Central memory CD8-positive, alpha-beta T cell (primary cell): ENCODE data around the gene HAUS6.
"Not testable (repeated sequence)": the region's sequence is repeated elsewhere in the genome, so short reads cannot be mapped to it uniquely, and the experiment has no call there.

Experiments used
- ATAC-seq: fragments of 150-1000 bp; cut with Tn5 transposase; replicated peaks from 2 replicates; pipeline ENCODE4 v1.10.0; 2022; ENCODE audit warnings: mild to moderate bottlenecking, moderate FRiP score, moderate number of reproducible peaks; ENCODE audit not compliant: poor library complexity, severe bottlenecking; ENCODE audit errors: extremely low read depth
- DNase-seq, 2 donors: peaks; one replicate each; pipeline ENCODE4 v3.0.0; 2021; ENCODE audit warnings: low spot score in 2 of 2
- H3K27ac Mint-ChIP-seq: one replicate; pipeline ENCODE4 v1.8.0; 2022; ENCODE audit warnings: low read depth, mild to moderate bottlenecking, moderate library complexity, mixed read lengths
- H3K27me3 Mint-ChIP-seq: one replicate; pipeline ENCODE4 v1.8.0; 2022; ENCODE audit warnings: mixed read lengths
- H3K36me3 Mint-ChIP-seq: one replicate; pipeline ENCODE4 v1.8.0; 2022; ENCODE audit warnings: mild to moderate bottlenecking, moderate library complexity, mixed read lengths; ENCODE audit not compliant: insufficient read depth
- H3K4me1 Mint-ChIP-seq: one replicate; pipeline ENCODE4 v1.8.0; 2022; ENCODE audit warnings: mixed read lengths
- H3K4me3 Mint-ChIP-seq: one replicate; pipeline ENCODE4 v1.8.0; 2022; ENCODE audit warnings: mild to moderate bottlenecking, moderate library complexity, mixed read lengths
- H3K9me3 Mint-ChIP-seq: one replicate; pipeline ENCODE4 v1.8.0; 2022; ENCODE audit warnings: mixed read lengths

Gene HAUS6

DNA sequence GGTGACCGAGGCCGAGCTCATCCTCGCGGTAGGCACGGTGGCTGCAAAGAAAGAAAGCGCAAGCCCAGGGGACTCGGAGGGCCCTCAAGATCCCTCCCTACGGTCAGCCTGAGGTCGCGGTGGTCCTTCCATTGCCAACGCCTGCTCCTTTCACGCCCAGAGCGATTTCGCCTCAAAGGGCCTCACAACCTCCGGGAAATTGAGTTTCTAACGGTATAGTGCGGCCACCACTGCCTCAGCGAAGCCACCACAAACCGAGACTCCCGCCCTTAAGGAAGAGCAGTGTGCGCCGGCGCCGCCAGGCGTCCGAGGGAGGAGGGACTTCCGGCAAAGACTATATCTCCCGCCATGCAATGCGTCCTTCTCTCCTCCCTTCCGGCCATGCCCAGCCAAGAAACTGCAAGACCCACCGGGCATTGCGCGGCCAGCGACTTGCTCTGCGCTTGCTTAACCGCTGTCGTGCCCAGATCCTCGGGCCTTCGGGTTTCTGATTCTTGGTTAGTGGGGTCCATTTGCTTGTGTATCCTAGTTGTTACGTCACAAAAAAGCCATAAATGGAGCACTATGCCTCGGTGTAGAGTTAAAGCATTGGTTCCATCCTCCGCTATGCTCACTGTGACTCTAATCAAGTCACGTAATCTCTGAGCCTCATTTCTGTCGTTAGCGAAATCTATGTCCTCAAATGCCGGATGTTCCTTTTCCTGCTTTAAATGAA, at the start of gene HAUS6:
Gene HAUS6, minus strand, starts transcription at position 274 of the 715 bp plus-strand sequence. Its CDS starts 253 bp downstream, at position 21.
- H3K27ac Mint-ChIP-seq = peak within 1 kb of the TSS; percentile 93
- no peaks in the 10 kb centered on the region for H3K9me3 Mint-ChIP-seq
- peaks cover 25% of the 10 kb centered on the region for H3K4me1 Mint-ChIP-seq
- H3K36me3 Mint-ChIP-seq = peaks cover 13% of the 10 kb centered on the region
- no peaks in the 10 kb centered on the region for H3K27me3 Mint-ChIP-seq
- H3K4me3 Mint-ChIP-seq = peak within 1 kb of the TSS; percentile 93
- DNase-seq (peak; percentile 86 to 92), ATAC-seq (peak; percentile 96)

DNA sequence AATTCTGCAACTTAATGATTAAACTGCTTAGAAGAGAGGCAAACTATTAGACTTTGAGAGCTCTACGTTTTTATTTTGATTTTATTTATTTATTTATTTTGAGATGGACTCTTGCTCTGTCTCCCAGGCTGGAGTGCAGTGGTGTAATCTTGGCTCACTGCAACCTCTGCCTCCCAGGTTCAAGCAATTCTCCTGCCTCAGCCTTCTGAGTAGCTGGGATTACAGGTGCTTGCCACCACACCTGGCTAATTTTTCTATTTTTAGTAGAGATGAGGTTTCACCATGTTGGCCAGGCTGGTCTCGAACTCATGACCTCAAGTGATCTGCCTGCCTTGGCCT, 49.4 kb upstream of the HAUS6 start:
- not testable (repeated sequence) for H3K4me3 Mint-ChIP-seq, H3K27me3 Mint-ChIP-seq, H3K4me1 Mint-ChIP-seq, H3K27ac Mint-ChIP-seq, H3K9me3 Mint-ChIP-seq, DNase-seq, H3K36me3 Mint-ChIP-seq, ATAC-seq

DNA sequence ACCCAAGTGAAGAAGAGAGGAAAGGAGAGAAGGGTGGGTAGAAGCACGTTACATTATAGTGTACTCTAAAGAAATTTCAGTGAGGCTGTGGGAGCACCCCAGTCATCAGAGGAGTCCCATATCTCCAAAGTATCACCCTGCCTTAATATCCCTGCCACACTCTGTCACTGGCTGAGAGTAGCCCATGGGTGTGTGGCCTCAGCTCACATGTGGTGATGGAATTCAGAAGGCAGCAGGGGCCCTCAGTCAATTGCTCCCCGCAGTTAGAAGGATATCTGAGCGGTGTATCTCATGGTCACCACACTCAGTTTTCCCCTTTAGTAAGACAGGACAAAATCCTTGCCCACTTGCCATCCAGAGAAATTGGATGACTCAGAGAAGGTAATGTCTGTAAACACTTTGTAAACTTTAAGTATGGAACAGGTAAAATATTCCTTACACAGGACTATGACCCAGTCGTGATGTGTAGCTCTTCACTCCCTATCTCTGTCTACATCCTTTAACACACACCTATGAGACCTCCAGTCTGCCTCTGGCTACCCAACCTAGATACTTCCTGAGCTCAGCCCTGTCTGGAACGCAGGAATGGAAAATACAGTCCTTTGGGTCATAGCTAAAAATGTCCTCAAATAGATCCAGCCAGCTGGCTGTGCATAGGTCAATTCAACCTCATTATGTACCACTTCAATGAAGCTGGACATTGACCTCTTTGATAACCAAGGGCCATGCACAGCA, 48.9 kb upstream of the HAUS6 start:
- Mint-ChIP-seq H3K27ac (no peak overlapping the region), H3K4me1 (peaks cover 5% of the 10 kb centered on the region), H3K36me3 (no peaks in the 10 kb centered on the region), H3K9me3 (no peaks in the 10 kb centered on the region), H3K27me3 (no peaks in the 10 kb centered on the region), H3K4me3 (no peak overlapping the region)
- ATAC-seq = no peak
- DNase-seq = no peak

GRCh38 chr9:19149230-19149629, 46.5 kb upstream of the HAUS6 start:
- H3K9me3 Mint-ChIP-seq = no peaks in the 10 kb centered on the region
- H3K4me3 Mint-ChIP-seq = no peak overlapping the region
- H3K36me3 Mint-ChIP-seq = no peaks in the 10 kb centered on the region
- H3K4me1 Mint-ChIP-seq = no peaks in the 10 kb centered on the region
- DNase-seq = no peak
- no peak for ATAC-seq
- H3K27ac Mint-ChIP-seq = no peak overlapping the region
- H3K27me3 Mint-ChIP-seq = no peaks in the 10 kb centered on the region

GRCh38 chr9:19148187-19148586, 45.5 kb upstream of the HAUS6 start:
- H3K36me3 Mint-ChIP-seq = no peaks in the 10 kb centered on the region
- no peak overlapping the region for H3K27ac Mint-ChIP-seq
- no peaks in the 10 kb centered on the region for H3K9me3 Mint-ChIP-seq
- no peak for DNase-seq
- H3K4me1 Mint-ChIP-seq = no peaks in the 10 kb centered on the region
- H3K4me3 Mint-ChIP-seq = no peak overlapping the region
- no peaks in the 10 kb centered on the region for H3K27me3 Mint-ChIP-seq
- ATAC-seq = no peak

- no peaks in the 10 kb centered on the region for H3K27me3 Mint-ChIP-seq
- H3K27ac Mint-ChIP-seq = no peak overlapping the region
- no peaks in the 10 kb centered on the region for H3K36me3 Mint-ChIP-seq
- no peaks in the 10 kb centered on the region for H3K4me1 Mint-ChIP-seq
- ATAC-seq (no peak), DNase-seq (no peak)
- H3K4me3 Mint-ChIP-seq = no peak overlapping the region
- no peaks in the 10 kb centered on the region for H3K9me3 Mint-ChIP-seq
Measured at GRCh38 chr9:19146441-19147024, 43.8 kb upstream of the HAUS6 start.

DNA sequence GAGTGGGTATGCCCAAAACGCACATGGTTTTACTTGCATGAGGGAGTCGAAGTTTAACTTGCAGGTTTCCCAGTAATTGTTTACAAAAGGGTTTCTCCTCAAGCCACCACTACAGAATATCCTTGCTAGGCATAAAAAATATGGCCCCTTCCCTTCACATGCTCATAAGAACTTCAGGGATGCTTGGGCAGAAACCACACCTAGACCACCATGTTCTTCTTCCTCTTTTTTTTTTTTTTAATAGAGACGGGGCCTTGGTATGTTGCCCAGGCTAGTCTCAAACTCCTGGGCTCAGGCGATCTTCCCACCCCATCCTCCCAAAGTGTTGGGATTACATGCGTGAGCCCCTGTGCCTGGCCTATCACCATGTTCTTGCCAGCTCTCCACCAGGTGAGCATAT, 43.2 kb upstream of the HAUS6 start:
- no peak for DNase-seq
- no peak for ATAC-seq
- H3K4me1 Mint-ChIP-seq = no peaks in the 10 kb centered on the region
- peaks cover 2% of the 10 kb centered on the region for H3K36me3 Mint-ChIP-seq
- H3K27ac Mint-ChIP-seq = no peak overlapping the region
- no peaks in the 10 kb centered on the region for H3K27me3 Mint-ChIP-seq
- no peak overlapping the region for H3K4me3 Mint-ChIP-seq
- no peaks in the 10 kb centered on the region for H3K9me3 Mint-ChIP-seq

DNA sequence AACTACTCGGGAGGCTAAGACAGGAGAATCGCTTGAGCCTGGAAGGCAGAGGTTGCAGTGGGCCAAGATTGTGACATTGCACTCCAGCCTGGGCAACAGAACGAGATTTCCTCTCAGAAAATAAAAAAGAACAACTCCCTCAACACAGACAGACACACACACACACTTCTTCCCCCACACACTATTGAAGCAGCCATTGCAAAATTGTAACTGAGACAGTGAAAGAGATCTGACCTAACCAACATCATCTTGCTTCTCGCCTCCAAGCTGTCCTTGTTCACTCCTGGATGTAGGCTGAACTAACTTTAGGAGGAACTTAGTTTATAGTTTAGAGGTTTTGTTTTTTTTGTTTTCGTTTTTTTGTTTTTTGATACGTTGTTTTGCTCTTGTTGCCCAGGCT, 37.6 kb upstream of the HAUS6 start:
- Mint-ChIP-seq H3K4me1 (no peaks in the 10 kb centered on the region), H3K4me3 (no peak overlapping the region), H3K27ac (no peak overlapping the region), H3K9me3 (no peaks in the 10 kb centered on the region), H3K36me3 (peaks cover 2% of the 10 kb centered on the region), H3K27me3 (no peaks in the 10 kb centered on the region)
- no peak for DNase-seq
- ATAC-seq = no peak

DNA sequence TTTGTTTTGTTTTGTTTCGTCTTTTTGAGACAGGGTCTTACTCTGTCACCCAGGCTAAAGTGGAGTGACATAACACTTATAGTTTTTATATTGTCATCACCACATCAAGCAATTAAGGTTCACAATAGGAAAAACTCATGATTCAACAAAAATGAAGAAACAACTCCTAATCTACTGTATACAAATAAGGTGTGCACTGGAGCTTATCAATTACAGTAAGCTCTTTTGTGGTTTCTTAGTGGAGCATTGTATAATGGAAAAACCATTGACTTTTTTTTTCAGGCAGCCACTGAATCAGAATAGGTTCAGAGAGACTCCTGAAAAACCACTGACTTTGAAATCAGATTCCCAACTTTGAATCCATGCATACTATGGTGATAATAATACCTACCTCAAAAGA, 35.4 kb upstream of the HAUS6 start:
- no peaks in the 10 kb centered on the region for H3K9me3 Mint-ChIP-seq
- no peaks in the 10 kb centered on the region for H3K4me1 Mint-ChIP-seq
- H3K27me3 Mint-ChIP-seq = no peaks in the 10 kb centered on the region
- DNase-seq (no peak), ATAC-seq (no peak)
- H3K36me3 Mint-ChIP-seq = peaks cover 2% of the 10 kb centered on the region
- H3K4me3 Mint-ChIP-seq = no peak overlapping the region
- H3K27ac Mint-ChIP-seq = no peak overlapping the region

GRCh38 chr9:19137282-19137681, 34.6 kb upstream of the HAUS6 start:
- ATAC-seq (no peak), DNase-seq (no peak)
- Mint-ChIP-seq H3K9me3 (no peaks in the 10 kb centered on the region), H3K4me1 (no peaks in the 10 kb centered on the region), H3K27me3 (no peaks in the 10 kb centered on the region), H3K36me3 (peaks cover 2% of the 10 kb centered on the region), H3K27ac (no peak overlapping the region), H3K4me3 (no peak overlapping the region)

DNA sequence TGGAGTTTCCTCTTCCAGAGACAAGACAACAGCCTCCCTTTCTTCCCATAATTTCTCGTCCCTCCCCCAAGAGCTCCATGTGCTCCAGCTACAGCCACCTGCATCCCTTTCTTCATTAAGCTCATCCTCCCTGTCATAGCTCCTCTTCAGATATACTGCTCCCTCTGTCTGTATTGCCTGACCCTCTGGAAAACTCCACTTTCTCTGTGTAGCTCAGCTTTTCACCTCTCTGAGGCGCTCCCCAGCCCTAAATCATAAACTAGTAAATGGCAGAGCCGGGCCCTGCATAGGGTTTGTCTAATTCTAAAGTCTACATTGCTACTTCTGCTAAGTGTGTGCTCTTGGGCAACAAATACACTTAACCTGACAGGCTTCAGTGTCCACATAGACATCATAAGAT, 33.4 kb upstream of the HAUS6 start:
- DNase-seq = no peak
- no peak overlapping the region for H3K27ac Mint-ChIP-seq
- no peaks in the 10 kb centered on the region for H3K27me3 Mint-ChIP-seq
- H3K4me1 Mint-ChIP-seq = no peaks in the 10 kb centered on the region
- no peaks in the 10 kb centered on the region for H3K9me3 Mint-ChIP-seq
- no peak overlapping the region for H3K4me3 Mint-ChIP-seq
- H3K36me3 Mint-ChIP-seq = no peaks in the 10 kb centered on the region
- no peak for ATAC-seq

DNA sequence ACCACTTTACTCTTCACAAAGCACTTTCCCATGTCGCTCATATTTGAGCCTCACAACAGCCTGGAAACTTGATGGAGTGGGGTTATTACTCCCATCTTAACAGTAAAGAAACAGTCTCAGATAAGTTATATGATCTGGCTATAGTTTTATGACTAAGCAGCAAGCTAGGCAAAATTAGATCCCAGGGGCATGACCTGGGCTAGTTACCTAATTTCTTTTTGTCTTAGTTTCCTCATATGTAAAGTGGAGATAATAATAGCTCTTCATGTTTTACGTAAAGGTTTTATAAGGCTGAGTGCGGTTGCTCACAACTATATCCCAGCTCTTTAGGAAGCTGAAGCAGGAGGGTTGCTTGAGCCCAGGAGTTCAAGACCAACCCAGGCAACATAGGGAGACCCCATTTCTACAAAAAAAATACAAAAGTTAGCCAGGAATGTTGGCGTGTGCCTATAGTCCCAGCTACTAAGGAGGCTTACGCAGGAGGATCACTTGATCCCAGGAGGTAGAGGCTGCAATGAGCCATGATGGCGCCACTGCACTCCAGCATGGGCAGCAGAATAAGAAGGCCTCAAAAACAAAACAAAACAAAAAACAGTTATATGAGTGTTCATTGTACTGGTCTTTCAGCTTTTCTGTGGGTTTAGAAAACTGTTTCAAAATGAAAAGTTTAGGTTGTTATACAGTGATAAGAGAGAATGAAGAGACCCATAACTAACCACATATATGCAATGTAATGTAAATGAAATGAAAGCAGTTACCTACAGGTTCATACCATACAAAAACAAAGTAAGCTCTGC, 31.0 kb upstream of the HAUS6 start:
- no peaks in the 10 kb centered on the region for H3K36me3 Mint-ChIP-seq
- no peak overlapping the region for H3K4me3 Mint-ChIP-seq
- H3K27ac Mint-ChIP-seq = no peak overlapping the region
- no peaks in the 10 kb centered on the region for H3K27me3 Mint-ChIP-seq
- no peak for ATAC-seq
- no peak for DNase-seq
- peaks cover 12% of the 10 kb centered on the region for H3K4me1 Mint-ChIP-seq
- no peaks in the 10 kb centered on the region for H3K9me3 Mint-ChIP-seq
